GM13977 (cell line): ENCODE measurements around the gene DLG4.
A peak's percentile ranks its signal among the peaks of the same experiment; 100 is the strongest.
"Not testable (repeated sequence)": the region's sequence is repeated elsewhere in the genome, so short reads cannot be mapped to it uniquely, and the experiment has no call there.

ENCODE experiments used
- DNase-seq: peaks from one replicate; pipeline ENCODE4 v3.0.0; 2012; ENCODE audit warnings: low spot score
- in situ Hi-C: fragments of 300-500 bp; cut with MboI; formaldehyde crosslinking; loops from one replicate; pipeline ENCODE4 v1.12.0; 2022; ENCODE audit warnings: low sequenced_read_pairs, low pct_unique_long_range_greater_than_20kb, mixed read lengths, inconsistent platforms; ENCODE audit not compliant: unreplicated experiment
- TF ChIP-seq, protein P1 (sequence below): IDR thresholded peaks from 2 replicates; pipeline ENCODE4 v1.5.1; 2012; ENCODE audit warnings: mild to moderate bottlenecking, control low read depth; ENCODE audit not compliant: insufficient read depth; ENCODE audit errors: extremely low read depth, missing control alignments

Gene DLG4

DNA sequence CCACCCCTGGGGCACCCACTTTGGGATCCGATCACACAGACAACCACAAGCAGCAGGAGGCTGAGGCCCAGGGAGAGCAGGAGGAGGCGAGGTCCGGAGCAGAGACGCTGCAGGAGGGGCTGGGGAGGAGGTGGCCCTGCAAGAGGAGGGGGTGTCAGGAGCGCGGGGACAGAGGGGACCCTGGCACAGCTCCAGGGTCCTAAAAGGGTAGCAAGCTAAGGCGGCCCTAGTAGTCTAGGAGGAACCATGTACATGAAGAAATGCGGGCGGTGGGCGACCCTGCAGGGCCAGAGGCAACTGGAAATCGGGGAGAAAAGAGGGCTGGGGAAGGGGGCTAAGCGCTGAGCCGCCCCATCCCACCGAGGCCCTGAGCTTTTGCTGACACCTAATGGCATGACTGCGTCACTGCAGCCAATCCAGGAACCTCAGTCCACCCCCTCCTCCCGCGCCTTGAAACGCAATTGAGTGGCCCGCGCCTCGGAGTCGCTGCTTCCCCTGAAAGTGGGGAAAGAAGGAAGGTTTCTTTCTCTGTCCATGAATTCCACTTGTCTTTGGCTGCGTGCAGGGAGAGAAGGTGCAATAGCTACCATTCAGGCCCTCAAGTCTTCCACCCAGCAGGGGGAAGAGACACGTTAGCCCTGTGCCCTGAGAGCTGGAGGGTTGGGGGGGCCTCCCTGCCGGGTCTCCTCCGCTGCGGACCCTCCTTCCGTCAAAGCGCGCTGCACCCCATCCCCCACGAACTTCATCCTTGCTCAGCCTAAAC, 42.3 kb downstream of the DLG4 start:
- in situ Hi-C loops = no loop called here
- peak; percentile 89 for DNase-seq
- TF ChIP-seq, protein P1, sequence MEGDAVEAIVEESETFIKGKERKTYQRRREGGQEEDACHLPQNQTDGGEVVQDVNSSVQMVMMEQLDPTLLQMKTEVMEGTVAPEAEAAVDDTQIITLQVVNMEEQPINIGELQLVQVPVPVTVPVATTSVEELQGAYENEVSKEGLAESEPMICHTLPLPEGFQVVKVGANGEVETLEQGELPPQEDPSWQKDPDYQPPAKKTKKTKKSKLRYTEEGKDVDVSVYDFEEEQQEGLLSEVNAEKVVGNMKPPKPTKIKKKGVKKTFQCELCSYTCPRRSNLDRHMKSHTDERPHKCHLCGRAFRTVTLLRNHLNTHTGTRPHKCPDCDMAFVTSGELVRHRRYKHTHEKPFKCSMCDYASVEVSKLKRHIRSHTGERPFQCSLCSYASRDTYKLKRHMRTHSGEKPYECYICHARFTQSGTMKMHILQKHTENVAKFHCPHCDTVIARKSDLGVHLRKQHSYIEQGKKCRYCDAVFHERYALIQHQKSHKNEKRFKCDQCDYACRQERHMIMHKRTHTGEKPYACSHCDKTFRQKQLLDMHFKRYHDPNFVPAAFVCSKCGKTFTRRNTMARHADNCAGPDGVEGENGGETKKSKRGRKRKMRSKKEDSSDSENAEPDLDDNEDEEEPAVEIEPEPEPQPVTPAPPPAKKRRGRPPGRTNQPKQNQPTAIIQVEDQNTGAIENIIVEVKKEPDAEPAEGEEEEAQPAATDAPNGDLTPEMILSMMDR = peak; percentile 90

DNA sequence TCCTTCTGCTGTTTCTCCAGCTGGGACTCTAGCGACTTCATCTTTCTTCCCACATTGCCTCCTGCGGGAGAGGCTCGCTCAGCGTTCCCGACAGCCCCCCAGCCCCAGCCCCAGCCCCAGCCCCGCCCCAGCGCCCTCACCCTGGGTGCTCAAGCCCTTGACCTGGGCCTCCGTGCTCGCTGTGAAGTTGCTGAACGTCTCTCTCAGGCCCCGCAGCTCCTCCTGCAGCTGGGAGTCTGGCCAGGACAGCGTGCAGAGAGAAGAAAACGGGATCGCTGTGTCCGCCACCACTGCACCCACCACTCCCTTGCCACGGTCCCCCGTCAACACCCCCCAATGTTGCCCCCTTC, 42.8 kb downstream of the DLG4 start:
- no peak for DNase-seq
- in situ Hi-C loops = no loop called here
- TF ChIP-seq, protein P1 = no peak

DNA sequence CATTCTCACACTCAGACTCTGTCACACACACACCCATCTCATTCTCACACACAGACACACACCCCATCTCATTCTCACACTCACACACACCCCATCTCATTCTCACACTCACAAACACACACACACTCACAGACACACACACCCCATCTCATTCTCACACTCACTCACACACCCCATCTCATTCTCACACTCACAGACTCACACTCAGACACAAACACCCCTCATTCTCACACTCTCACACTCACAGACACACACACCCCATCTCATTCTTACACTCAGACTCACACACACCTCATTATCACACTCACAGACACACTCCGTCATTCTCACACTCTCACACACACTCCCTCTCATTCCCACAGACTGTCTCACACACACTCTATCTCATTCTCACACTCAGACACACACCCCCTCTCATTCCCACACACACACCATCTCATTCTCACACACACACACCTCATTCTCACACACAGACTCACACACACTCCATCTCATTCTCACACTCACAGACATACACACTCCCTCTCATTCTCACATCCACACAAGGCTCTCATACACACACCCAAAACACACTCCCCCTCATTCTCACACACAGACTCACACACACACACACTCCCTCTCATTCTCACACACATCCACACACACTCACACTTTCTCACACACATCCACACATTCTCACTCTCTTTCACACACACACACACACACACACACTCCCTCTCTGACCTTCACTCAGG, 43.4 kb downstream of the DLG4 start:
- TF ChIP-seq, protein P1 = no peak
- no peak for DNase-seq
- in situ Hi-C loops = no loop called here

DNA sequence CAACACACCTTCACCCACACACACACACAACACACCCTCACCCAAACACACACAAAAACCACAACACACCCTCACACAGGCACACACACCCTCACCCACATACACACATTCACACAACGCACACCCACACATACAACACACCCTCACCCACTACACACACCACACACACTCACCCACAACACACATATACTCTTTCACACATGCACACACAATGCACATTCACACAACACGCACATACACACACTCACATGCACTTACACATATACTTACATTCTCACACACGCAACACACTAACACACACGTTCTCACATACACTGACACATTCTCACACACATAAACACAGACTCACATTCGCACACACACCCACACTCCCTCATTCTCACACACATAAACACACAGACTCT, 44.3 kb downstream of the DLG4 start:
- in situ Hi-C loops = no loop called here
- TF ChIP-seq, protein P1 = no peak
- no peak for DNase-seq

DNA sequence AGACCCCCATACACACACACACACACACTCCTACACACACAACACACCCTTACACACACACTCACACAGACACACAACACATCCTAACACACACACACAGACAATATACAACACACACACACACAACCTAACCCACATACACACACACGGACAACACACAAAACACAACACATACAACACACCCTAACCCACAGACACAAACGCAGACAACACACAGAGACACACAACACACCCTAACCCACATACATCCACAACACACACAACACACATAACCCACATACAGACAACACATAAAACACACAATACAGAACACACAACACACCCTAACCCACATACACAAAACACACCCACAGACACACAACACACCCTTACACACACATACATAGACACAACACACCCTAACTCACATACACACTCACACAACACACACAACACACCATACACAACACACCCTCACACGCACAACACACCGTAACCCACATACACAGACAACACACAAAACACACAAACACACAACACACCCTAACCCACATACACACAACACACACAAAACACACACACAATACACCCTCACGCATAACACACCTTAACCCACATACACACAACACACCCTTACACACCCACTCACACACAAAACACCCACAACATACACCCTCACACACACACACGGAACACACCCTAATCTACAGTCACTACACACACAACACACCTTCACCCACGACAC, 44.9 kb downstream of the DLG4 start:
- TF ChIP-seq, protein P1 = no peak
- in situ Hi-C loops = no loop called here
- peak; percentile 18 for DNase-seq

DNA sequence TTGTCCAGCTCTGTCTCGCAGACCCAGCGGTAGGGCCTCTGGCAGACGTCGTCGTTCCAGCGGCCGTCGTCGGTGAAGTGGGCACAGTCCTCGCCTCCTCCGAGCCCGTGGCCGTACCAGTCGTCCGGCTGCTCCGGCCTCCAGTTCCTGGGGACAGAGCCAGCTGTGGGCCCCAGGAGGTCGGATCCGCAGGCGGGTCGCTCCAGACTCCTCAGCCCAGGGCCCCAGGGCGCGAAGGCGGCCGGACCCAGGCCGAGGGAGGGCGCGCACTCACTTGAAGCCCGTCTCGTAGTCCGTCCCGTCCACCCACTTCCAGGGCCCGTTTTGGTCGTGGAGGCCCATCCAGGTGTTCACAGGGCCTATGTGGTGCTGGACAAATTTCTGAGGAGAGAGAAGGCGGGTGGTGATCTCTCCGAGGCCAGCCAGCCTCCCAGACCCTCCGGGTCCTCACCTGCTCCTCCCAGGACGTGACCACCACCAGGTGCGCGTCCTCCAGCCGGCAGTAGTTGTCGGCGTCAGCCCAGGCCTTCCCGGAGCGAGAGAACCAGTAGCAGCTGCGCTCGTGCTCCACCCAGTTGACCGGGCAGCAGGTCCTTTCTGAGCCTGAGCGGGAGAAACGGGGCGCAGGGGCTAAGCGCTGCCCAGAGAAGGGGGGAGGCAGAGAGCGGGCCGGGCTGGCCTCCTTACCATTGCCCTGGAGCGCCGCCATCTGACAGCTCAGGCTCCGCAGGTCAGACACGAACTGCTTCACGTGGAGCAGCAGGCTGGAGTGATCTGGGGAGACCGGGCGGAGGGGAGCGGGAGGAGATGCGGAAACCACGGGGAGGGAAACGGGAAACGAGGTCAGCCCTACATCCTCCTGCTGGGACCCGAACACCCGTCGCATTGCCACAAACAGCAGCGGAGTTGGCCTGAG, 45.7 kb downstream of the DLG4 start:
- in situ Hi-C loops = no loop called here
- DNase-seq = peak; percentile 66
- TF ChIP-seq, protein P1 = peak; percentile 37

DNA sequence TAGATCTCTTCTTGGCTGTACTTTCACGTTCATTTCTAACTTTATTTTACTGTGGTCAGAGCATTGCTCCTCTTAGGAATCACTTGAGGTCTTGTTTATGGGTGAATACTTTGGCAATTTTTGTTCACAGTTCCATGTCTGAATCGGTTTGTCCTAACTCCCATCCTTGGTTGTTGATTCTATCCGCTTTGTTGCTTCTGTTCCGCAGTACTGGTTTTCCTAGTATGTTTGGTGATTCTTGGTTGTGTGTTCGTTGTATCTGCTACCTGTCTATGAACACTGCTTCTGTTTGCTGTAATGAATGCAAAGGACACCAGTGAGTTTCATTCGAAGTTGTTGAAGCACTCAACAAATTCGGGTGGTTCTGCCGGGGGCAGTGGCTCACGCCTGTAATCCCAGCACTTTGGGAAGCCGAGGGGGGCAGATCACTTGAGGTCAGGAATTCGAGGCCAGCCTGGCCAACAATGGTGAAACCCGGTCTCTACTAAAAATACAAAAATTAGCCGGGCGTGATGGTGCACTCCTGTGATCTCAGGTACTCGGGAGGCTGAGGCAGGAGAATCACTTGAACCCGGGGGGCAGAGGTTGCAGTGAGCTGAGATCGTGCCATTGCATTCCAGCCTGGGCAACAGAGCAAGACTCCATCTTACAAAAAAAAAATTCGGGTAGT, 47.0 kb downstream of the DLG4 start:
- DNase-seq, in situ Hi-C loops: not testable (repeated sequence)

DNA sequence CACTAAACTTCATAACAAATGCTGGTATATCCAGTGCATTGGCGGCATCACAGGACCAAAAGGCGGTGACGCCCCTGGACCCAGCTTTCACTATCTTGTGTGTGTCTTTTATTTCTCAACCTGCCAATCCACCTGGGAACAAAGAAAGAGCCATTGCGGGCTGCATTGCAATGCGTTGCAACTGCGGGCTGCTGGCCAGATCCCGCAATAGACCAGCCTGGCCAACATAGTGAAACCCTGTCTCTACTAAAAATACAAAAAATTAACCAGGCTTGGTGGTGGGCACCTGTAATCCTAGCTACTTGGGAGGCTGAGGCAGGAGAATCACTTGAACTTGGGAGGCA, 50.1 kb downstream of the DLG4 start:
- DNase-seq, in situ Hi-C loops: not testable (repeated sequence)
